HG02885 (cell line): ENCODE data around the gene HASPIN.
"Not testable (repeated sequence)": the region's sequence is repeated elsewhere in the genome, so short reads cannot be mapped to it uniquely, and the experiment has no call there.

Experiments used
- ATAC-seq: cut with Tn5 transposase; IDR thresholded peaks from one replicate; pipeline ENCODE4 v1.9.1; 2021; ENCODE audit warnings: mild to moderate bottlenecking; ENCODE audit not compliant: unreplicated experiment, poor library complexity

HASPIN gene

GRCh38 chr17:3695129-3695722 lies 28.5 kb upstream of the HASPIN start:
- ATAC-seq = no peak

- peak; percentile 47 for ATAC-seq
These were observed 27.8 kb upstream of the HASPIN start, which contains the start of gene P2RX5 for GRCh38 chr17:3695723-3696411. P2RX5 (minus strand) TSS chr17:3696155; CDS start chr17:3696005, 150 bp downstream.

- no peak for ATAC-seq
These were observed 26.6 kb upstream of the HASPIN start for GRCh38 chr17:3697103-3697476.

GRCh38 chr17:3698139-3698538 lies 25.6 kb upstream of the HASPIN start:
- ATAC-seq = no peak

- ATAC-seq = no peak
These were observed 23.8 kb upstream of the HASPIN start for GRCh38 chr17:3699951-3700350.

- not testable (repeated sequence) for ATAC-seq
These were observed 21.6 kb upstream of the HASPIN start for GRCh38 chr17:3702041-3702539.

GRCh38 chr17:3704931-3705717 lies 18.6 kb upstream of the HASPIN start:
- ATAC-seq = no peak

GRCh38 chr17:3705718-3705984 lies 18.1 kb upstream of the HASPIN start:
- not testable (repeated sequence) for ATAC-seq

- no peak for ATAC-seq
These were observed 15.3 kb upstream of the HASPIN start for GRCh38 chr17:3708366-3708765.

- peak; percentile 91 for ATAC-seq
These were observed 12.7 kb upstream of the HASPIN start for GRCh38 chr17:3710951-3711383.

- no peak for ATAC-seq
These were observed 10.8 kb upstream of the HASPIN start for GRCh38 chr17:3712811-3713463.

GRCh38 chr17:3715296-3715695 lies 8.4 kb upstream of the HASPIN start:
- no peak for ATAC-seq

GRCh38 chr17:3718201-3718600 lies 5.5 kb upstream of the HASPIN start:
- no peak for ATAC-seq

- ATAC-seq = no peak
These were observed 4.4 kb upstream of the HASPIN start for GRCh38 chr17:3719265-3719664.

GRCh38 chr17:3722716-3723115 lies 987 bp upstream of the HASPIN start:
- ATAC-seq = no peak

- ATAC-seq = no peak
These were observed 531 bp upstream of the HASPIN start for GRCh38 chr17:3723188-3723555.

- no peak for ATAC-seq
These were observed 825 bp downstream of the HASPIN start for GRCh38 chr17:3724378-3725077.

- ATAC-seq = no peak
These were observed 3.3 kb downstream of the HASPIN start for GRCh38 chr17:3727041-3727440.

GRCh38 chr17:3728099-3728498 lies 4.4 kb downstream of the HASPIN start:
- ATAC-seq = not testable (repeated sequence)

GRCh38 chr17:3729881-3730280 lies 6.2 kb downstream of the HASPIN start:
- no peak for ATAC-seq
